Stimulated activated CD4-positive, alpha-beta T cell treated with anti-CD3 and anti-CD28 coated beads, Interleukin-15, amount 100 ng/mL, for 24 hours (primary cell): ENCODE results near the gene ACTMAP.

Experiments
- DNase-seq: peaks from one replicate; pipeline ENCODE4 v3.0.0-alpha.2; 2020

ACTMAP gene

GRCh38 chr19:40717880-40718773, 32.1 kb downstream of the ACTMAP start:
- no peak for DNase-seq

GRCh38 chr19:40717325-40717879, 32.9 kb downstream of the ACTMAP start:
- no peak for DNase-seq

GRCh38 chr19:40716482-40717324, 33.6 kb downstream of the ACTMAP start, which contains the start of the genes COQ8B and ITPKC:
TSS of gene COQ8B (minus strand) at chr19:40716886. CDS start at chr19:40714632, 2,254 bp downstream.
TSS of gene ITPKC (plus strand) at chr19:40717112. CDS start at chr19:40717136, 24 bp downstream.
- DNase-seq, result peak; percentile 100

DNA sequence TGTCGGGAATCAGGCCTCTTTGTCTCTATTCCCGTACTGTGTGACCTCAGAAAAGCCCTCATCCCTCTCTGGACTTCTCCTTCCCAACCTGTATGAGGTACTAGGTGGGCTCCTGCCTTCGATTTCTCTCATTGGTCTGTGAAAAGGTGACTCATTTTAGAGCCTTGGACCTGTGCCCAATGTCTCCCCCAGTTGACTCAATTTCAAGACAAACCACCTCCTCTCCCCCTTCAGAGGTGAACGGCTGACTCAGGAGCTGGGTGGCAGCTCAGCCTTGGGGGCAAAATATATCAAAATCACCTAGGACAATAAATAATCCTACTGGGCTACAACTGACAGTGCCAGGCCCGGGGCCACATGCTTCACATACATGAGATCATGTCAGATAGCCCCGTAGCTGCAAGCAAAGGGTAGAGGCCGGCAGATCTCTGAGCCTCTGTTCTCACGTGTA, 34.2 kb downstream of the ACTMAP start:
- DNase-seq, result peak; percentile 82

- DNase-seq, result peak; percentile 95
These were observed 35.6 kb downstream of the ACTMAP start for GRCh38 chr19:40714441-40715299.

DNA sequence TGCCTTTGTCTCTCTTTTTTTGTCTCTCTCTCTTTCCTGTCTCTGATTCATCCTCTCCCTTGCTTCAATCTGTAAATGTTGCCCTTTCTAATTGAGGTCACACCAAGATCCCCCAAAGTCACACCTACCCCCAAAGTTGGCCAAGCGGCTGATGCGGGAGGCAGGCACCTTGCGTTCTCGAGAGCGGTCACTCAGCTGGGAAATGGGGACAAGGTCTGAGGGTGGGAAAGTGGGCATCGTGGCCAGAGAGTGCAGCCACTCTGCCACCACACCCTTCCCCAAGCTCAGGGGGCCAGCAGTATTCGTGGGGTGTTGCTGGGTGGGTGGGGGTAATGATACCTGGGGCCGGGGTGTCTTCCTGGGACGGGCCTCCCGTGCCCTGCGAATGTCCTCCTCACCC, 36.3 kb downstream of the ACTMAP start:
- DNase-seq, result no peak

DNA sequence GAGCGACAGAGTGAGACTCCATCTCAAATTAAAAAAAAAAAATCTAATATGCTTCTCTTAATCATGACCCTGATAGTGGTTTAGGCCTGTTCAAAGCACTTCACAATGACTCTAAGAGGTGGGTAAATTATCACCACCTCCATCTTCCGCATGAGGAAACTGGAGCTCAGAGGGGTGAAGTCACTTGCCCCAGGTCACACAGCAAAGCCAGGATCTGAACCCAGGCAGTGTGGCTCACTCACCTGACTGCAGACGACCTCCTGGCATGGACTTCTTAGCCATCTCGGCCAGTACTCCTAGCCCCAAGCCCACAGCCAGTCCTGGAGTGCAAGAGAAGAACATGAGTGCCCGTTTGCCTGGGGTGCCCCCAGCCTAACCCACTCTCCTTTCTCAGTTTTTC, 40.5 kb downstream of the ACTMAP start:
- DNase-seq, result no peak

- DNase-seq, result no peak
These were observed 42.7 kb downstream of the ACTMAP start for GRCh38 chr19:40707615-40708014.

DNA sequence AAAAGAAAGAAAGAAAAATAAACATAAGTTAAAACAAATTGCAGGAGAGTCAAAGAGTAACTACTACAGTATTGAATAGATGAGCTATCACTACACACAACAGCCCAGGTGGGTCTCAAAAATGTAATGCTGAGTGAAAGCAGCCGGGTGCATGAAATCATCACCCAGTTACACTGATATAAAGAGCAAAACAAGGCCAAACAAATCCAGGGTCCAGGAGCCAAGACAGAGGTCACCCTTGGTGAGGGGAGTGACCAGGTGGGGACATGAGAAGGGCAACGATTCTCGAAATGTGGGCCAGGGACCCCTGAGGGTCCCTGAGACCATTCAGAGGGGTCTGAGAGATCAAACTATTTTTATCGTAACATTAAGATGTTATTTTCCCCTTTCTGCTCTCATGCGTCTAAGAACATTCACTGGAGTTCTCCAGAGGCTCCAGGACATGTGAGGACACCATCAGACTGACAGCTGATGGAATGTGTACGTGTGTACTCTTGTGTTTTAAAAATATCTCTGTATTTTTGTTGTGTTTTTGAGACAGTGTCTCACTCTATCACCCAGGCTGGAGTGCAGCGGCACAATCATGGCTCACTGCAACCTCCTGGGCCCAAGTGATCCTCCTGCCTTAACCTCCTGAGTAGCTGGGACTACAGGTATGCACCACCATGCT, 44.2 kb downstream of the ACTMAP start:
- DNase-seq, result no peak

DNA sequence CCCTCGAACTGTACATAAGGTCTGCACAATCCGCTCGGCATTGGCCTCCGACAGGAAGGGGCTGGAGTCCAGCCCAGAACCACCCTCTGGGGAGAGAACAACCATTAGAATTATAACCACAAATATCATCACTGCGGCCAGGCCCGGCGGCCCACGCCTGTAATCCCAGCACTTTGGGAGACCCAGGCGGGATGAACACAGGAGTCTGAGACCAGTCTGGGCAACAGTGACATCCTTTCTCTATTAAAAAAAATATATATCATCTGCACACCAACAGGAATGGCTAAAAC, 45.0 kb downstream of the ACTMAP start:
- DNase-seq, result no peak

DNA sequence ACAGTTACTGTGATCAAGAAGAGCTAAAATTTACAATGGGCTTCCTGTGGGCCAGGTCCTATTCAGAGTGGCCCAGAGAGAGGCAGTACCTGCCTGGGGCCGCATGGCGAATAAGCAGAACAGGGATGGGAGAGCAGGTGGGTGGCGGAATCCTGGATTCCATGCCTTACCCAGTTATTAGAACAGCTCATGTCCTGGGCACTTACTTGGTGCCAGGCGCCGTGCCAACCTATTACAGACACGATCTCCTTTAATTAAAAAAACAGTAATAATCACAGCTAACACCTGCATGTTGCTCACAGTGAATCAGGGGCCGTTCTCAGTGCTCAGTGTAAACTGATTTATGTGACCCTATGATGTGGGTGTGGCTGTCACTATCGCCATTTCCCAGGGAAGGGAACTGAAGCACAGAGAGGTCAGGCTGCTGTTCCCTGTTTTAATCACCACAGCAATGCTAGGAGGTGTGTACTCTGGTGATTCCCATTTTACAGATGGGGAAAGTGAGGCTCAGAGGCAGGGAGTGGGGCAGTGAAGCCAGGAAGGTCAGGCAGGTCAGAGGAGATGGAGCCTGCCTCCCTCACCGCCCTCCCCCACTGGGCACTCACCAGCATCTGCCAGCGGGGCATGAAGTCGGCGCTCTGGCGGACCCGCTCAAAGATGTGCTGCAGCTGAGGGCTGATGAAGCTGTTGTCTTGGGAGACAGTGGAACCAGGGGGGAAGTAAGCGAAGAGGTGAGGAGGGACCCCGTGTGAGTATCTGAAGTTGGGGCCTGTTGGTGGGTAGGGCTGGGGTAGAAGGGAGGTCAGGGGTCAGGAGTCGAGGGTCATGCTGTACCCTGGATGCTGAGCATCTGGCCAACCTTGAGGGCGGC, 45.6 kb downstream of the ACTMAP start:
- DNase-seq, result no peak

DNA sequence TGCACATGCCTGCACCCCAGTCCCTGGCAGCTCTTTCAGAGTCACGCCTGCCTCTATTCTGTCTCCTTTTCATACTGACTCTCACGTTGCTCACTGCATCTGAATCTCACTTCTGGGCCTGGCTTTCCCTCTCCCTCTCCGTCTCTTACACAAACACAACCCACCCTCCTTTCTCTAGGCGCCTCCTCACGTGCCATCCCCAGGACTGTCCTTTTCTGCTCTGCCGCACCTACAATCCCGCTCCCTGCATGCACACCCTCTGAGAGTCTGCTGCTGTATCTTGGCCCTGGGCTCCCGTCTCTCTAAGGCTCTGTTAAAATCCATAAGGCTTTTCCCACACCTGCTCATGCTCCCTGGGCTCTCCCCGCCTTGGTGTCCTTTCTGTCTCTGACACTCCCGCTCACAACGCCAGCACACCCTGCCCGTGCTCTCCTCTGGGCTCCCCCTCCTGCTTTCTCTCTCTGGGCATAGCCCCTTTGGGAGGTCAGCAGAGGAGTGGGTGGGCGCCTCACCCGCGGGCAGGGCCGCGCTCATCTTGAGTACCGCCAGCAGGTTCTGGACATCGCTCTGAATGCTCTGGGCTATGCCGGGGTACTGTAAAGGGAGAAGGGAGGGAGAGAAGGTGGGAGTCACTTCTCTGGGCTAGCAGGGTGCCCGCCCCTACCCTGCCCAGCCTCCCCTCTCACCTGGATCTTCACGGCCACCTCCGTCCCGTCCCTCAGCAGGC, 47.1 kb downstream of the ACTMAP start:
- DNase-seq, result no peak

DNA sequence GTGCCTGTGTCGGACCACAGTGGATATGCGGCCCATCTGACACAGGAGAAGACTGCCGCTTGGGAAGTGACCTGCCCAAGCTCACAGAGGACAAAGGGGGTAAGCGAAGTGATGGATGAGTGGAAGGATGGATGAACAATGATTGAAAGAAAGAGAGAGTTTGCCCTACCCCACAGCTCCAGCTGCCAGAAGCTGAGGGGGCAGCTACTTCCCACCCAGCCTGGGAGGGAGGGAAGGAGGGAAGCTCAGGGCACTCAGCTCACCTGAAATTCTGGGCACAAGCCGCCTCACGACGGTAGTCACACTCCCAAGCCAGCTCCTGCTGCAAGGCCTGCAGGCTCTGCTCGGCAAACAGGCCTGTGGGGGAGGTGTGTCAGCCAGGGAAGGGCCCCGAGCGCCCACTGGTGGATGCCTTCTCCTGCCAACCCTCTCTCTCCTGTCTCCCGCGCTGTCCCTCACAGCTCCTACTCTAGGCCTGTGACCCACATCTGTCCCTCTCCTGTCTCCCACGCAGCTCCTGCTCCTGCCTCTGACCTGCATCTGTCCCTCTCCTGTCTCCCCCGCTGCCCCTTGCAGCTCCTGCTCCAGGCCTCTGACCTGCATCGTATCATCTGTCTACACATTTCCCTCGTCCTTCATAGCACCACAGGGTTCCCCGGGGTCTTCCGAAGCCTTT, 47.8 kb downstream of the ACTMAP start:
- DNase-seq, result no peak

GRCh38 chr19:40701758-40702157, 48.5 kb downstream of the ACTMAP start:
- no peak for DNase-seq

- no peak for DNase-seq
These were observed 50.2 kb downstream of the ACTMAP start for GRCh38 chr19:40700083-40700482.

- no peak for DNase-seq
These were observed 53.3 kb downstream of the ACTMAP start for GRCh38 chr19:40697007-40697406.

GRCh38 chr19:40695881-40696280, 54.4 kb downstream of the ACTMAP start:
- no peak for DNase-seq

GRCh38 chr19:40693896-40694295, 56.4 kb downstream of the ACTMAP start:
- DNase-seq, result no peak

- no peak for DNase-seq
These were observed 57.0 kb downstream of the ACTMAP start for GRCh38 chr19:40693150-40693788.
